HFF-Myc (cell line): ENCODE measurements around the gene PXDN.

ENCODE experiments used
- DNase-seq: peaks from one replicate; pipeline ENCODE4 v3.0.0-alpha.2; 2011; ENCODE audit warnings: low read depth; ENCODE audit errors: extremely low read depth
- H3K4me3 ChIP-seq: replicated peaks from 2 replicates; pipeline ENCODE4 v1.5.1; 2011; ENCODE audit warnings: low read depth, mild to moderate bottlenecking, control low read depth, low read length
- TF ChIP-seq, protein P1 (sequence below): IDR thresholded peaks from 2 replicates; pipeline ENCODE4 v1.5.1; 2012; ENCODE audit warnings: mild to moderate bottlenecking, low read depth, low read length, control low read depth; ENCODE audit errors: missing control alignments

PXDN gene

DNA sequence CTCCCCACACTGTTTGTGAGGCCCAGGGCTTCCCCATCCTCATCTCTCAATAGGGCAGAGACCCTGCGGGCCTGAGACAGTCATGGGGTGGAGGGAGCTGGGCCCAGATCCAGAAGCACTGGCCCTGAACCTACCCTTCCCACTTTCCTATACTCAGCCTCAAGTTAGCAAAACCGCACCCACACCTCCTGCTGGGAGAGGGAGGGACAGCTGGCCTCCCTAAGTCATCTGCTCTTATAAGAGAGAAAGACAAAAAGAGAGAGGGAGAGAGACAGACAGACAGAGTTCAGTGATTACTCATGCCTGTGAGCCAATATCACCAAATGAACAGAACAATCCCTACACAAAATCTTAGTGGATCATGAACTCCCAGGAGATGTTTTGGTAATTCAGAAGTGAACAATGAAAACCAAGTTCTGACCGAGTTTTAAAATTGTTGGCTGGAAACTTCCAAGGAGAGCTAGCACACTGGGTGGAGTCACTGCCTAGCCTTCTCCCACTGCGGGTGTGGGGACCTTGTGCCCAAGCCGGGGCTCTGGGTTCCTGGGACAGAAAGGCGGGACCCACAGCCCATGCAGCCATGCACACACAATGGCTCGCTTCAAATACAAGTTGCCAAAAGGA, 130.5 kb downstream of the PXDN start:
- TF ChIP-seq, protein P1, sequence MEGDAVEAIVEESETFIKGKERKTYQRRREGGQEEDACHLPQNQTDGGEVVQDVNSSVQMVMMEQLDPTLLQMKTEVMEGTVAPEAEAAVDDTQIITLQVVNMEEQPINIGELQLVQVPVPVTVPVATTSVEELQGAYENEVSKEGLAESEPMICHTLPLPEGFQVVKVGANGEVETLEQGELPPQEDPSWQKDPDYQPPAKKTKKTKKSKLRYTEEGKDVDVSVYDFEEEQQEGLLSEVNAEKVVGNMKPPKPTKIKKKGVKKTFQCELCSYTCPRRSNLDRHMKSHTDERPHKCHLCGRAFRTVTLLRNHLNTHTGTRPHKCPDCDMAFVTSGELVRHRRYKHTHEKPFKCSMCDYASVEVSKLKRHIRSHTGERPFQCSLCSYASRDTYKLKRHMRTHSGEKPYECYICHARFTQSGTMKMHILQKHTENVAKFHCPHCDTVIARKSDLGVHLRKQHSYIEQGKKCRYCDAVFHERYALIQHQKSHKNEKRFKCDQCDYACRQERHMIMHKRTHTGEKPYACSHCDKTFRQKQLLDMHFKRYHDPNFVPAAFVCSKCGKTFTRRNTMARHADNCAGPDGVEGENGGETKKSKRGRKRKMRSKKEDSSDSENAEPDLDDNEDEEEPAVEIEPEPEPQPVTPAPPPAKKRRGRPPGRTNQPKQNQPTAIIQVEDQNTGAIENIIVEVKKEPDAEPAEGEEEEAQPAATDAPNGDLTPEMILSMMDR: peak; percentile 6
- no peak overlapping the region for H3K4me3 ChIP-seq
- no peak for DNase-seq

DNA sequence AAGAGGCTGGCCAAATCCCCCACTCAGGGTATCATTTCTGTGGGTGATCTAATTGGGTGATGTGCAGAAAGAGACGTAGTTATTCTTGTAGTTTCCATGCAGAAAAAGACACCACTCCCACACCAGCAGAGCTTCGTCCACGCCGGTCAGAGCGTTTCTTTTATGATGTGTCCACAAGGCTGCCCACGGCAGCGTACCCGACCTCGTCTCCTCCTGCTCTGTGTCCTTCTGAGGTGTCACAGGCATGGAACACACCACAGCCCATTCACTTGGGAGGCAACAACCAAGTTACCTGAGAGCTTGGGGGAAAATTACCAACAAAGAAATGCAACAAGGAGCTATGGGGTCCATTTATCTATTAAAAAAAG, 131.3 kb downstream of the PXDN start:
- no peak overlapping the region for H3K4me3 ChIP-seq
- TF ChIP-seq, protein P1: no peak
- DNase-seq: no peak

DNA sequence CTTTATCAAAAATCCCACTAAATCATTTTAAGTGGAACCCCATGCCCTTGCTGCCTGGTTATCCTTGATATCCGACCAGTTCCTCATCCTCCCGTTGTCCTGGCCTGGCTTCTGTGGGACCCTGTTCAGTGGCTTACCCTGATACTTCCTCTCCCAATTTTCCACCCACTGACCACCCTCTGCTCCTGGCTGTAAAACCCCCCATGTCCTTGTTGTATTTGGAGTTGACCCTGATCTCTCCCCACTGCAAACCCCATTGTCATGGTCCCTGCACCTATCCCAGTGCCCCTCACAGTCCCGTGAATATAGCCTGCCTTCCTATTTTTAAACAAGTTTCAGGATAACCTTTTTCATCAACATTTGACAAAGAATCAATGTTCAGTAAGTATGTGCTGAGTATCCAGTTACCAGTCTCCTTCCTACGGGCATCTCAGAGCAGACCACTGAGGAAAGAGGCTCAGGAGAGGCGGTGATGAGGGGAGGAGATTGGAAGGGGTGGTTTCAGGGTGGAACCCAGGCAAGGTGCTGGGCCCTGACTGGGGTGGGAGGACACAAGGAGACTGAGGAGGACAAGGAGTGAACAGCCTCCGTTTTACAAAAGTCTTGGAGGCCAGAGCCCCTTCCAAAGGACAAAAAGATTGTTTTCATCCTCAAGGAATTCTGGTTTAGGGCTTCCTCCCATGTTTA, 131.8 kb downstream of the PXDN start:
- TF ChIP-seq, protein P1: no peak
- no peak for DNase-seq
- H3K4me3 ChIP-seq: no peak overlapping the region

DNA sequence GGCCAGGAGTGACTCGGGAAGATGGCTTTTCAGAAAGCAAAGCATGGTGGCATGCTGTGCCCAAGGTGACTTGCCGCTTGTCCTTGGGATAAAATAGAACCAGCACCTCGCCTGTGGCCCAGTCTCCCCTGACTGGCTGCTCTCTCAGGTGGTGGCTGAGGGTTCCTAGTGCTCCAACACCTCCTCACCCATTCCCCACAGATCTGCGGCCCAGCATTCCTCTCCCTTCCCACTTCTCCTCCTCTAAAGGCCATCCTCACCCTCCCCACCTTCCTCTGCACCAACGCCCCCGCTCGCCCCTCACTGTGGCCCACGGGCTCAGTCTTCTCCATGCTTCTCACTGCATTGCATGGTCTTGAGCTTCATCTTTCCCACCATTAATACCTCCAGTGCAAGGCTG, 132.4 kb downstream of the PXDN start:
- no peak for DNase-seq
- TF ChIP-seq, protein P1: no peak
- H3K4me3 ChIP-seq: no peak overlapping the region

DNA sequence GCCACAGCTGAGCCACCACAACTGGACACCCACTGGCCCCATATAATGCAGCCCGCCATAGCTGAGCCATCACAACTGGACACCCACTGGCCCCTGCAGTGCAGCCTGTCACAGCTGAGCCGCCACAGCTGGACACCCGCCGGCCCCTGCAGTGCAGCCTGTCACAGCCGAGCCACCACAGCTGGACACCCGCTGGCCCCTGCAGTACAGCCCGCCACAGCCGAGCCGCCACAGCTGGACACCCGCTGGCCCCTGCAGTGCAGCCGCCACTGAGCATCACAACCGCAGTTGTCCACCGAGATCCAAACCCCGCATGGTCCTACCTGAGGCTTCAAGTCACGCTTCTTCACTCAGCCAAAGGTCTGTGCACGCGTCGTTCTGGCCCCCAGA, 134.2 kb downstream of the PXDN start:
- TF ChIP-seq, protein P1: no peak
- H3K4me3 ChIP-seq: no peak overlapping the region
- no peak for DNase-seq

DNA sequence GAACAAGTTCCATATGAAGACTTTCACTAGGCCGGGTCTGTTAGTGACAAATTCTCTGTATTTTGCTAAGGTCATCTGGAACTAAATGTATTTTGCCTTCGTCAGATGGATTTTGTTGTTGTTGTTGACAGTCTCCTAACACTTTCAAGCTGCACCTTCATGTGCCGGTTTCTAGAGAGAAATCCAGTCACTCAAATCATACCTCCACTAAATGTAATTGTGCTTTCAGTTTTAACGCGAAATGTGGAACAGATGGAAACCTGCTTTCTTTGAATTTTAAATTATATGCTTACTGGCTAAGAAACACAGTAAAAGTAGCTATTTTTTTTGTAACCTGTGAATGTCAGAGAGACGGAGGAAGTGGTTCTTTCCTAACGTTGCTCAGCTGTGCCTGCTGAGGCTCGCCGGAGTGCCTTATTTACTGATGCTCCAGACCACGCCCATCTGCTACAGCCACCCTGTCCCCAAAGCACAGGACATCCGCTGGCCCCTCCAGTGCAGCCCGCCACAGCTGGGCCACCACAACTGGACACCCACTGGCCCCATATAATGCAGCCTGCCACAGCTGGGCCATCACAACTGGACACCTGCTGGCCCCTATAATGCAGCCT, 134.7 kb downstream of the PXDN start:
- no peak overlapping the region for H3K4me3 ChIP-seq
- no peak for DNase-seq
- TF ChIP-seq, protein P1: no peak
